Type B pancreatic cell (in vitro differentiated cells): ENCODE results near the gene ADAP1. TPM values are rescaled to one million over a fixed set of nuclear protein-coding genes. Genes with fewer than 3 reads are reported as not detected.
A peak's percentile ranks its signal among the peaks of the same experiment; 100 is the strongest.

Experiments used
- DNase-seq: peaks from one replicate; pipeline ENCODE4 v3.0.0; 2021; ENCODE audit warnings: mixed read lengths; ENCODE audit not compliant: unreplicated experiment; ENCODE audit errors: extremely low spot score
- H3K27ac Mint-ChIP-seq: 2 replicates; pipeline ENCODE4 v1.8.0; 2021; ENCODE audit warnings: mild to moderate bottlenecking, mixed read lengths
- H3K27me3 Mint-ChIP-seq: 2 replicates; pipeline ENCODE4 v1.8.0; 2021; ENCODE audit warnings: mixed read lengths
- H3K36me3 Mint-ChIP-seq: 2 replicates; pipeline ENCODE4 v1.8.0; 2021; ENCODE audit warnings: mixed read lengths
- H3K4me1 Mint-ChIP-seq: one replicate; pipeline ENCODE4 v1.8.0; 2021; ENCODE audit warnings: mixed read lengths; ENCODE audit not compliant: unreplicated experiment
- H3K4me3 Mint-ChIP-seq: 2 replicates; pipeline ENCODE4 v1.8.0; 2021; ENCODE audit warnings: mild to moderate bottlenecking, mixed read lengths
- H3K9me3 Mint-ChIP-seq: 2 replicates; pipeline ENCODE4 v1.8.0; 2021; ENCODE audit warnings: mixed read lengths
- total RNA-seq: library from RNA; stranded (reverse); gene quantifications from 2 replicates; pipeline ENCODE4 v1.2.1, GENCODE V29; 2021; ENCODE audit warnings: low replicate concordance
- TF ChIP-seq, protein P1 (sequence below): fragments of 200-600 bp; sonication (generic); conservative IDR thresholded peaks from 2 replicates; pipeline ENCODE4 v1.5.0; 2021; ENCODE audit warnings: antibody characterized with exemption, mild to moderate bottlenecking

The ADAP1 gene
- total RNA-seq, 1 donor from 2014 or later = 15.7 TPM

DNA sequence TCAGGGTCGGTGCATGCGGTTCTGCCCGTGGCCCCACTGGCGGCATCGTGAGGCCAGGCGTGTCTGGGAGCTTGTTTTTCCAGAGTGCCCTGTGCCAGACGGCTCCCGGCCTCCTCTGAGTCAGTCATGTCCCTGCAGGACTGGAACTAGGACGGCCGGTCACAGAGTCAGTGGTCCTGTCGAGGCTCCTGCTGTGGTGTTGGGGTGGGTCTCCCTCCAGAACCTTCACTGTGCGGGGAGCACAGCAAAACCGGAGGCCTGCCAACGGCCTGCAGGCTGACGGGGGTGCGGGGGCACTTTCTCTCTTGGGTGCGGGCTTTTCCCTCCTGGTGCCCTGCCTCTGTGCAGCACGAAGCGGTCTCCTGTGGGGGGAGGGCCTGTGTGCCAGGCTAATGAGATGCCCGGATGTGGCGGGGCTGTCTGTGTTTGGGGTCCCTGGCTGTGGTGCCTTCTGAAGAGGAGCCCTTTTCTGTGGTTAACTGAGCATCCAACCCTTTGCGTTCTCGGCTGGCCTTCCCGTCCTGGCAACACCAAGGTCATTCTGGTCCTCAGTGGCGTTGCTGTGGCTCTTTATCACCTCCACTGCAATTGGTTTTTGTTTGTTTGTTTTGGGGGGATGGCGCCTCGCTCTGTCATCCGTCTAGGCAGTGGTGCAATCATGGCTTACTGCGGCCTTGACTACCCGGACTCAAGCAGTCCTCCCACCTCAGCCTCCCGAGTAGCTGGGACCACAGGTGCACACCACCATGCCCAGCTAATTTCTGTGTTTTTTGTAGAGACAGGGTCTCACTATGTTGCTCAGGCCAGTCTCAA lies 70.1 kb downstream of the ADAP1 start:
- Mint-ChIP-seq H3K4me1 (peaks cover 12% of the 10 kb centered on the region), H3K4me3 (no peak overlapping the region), H3K27ac (no peak overlapping the region)

DNA sequence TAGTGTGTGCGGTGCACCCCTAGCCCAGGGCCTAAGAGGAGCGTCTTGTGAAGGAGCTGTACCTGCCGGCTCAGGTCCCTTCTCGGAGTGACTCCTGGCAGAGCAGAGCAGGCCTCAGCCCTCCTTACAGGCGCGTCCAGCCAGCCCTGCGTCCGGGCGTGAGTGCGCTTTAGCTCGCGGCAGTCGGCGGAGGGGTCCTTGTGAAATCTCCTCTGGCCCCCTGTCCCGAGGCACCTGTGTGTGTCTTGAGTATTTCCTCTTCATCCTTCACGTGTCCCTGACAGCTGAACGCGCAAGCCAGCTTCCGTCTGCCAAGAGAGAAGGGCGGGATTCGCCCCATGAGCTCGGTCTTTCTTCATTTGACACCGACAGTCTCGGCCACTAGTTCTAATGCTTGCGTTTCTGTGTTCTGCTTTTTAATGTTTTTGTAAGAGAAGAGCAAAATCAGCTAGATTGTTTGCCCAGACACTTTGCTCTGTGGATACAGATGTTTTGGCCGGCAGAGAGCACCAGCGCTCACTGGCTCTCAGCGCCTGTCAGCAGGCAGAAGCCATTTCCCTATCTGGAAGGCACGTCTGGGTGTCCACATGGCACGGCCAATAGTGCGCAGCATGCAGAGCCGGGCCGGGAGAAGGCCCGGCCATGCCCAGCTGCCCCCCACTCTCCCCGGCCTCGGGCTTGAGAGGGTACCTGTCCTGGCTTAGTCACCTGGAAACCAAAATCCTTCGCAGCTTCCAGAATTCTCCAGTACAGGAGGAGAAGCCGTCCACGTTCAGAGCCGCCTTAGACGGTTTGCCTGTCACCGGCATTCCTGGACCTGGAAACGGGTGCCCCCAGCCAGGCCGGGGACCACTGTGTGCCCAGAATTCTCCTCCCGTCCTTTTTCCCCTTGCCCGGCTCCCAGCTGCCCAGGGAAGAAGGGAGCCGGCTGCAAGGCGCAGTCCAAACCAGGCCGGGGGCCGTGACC lies 71.1 kb downstream of the ADAP1 start:
- Mint-ChIP-seq H3K36me3 (peaks cover 8% of the 10 kb centered on the region), H3K27me3 (no peaks in the 10 kb centered on the region), H3K4me1 (peaks cover 17% of the 10 kb centered on the region), H3K27ac (peak overlapping the region; percentile 78), H3K9me3 (no peaks in the 10 kb centered on the region), H3K4me3 (peak overlapping the region; percentile 29)
- TF ChIP-seq, protein P1, sequence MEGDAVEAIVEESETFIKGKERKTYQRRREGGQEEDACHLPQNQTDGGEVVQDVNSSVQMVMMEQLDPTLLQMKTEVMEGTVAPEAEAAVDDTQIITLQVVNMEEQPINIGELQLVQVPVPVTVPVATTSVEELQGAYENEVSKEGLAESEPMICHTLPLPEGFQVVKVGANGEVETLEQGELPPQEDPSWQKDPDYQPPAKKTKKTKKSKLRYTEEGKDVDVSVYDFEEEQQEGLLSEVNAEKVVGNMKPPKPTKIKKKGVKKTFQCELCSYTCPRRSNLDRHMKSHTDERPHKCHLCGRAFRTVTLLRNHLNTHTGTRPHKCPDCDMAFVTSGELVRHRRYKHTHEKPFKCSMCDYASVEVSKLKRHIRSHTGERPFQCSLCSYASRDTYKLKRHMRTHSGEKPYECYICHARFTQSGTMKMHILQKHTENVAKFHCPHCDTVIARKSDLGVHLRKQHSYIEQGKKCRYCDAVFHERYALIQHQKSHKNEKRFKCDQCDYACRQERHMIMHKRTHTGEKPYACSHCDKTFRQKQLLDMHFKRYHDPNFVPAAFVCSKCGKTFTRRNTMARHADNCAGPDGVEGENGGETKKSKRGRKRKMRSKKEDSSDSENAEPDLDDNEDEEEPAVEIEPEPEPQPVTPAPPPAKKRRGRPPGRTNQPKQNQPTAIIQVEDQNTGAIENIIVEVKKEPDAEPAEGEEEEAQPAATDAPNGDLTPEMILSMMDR = no peak
- no peak for DNase-seq

More for the DNA sequence above, 70.1 kb downstream of the ADAP1 start:
- TF ChIP-seq, protein P1 = no peak
- DNase-seq = no peak
- Mint-ChIP-seq H3K27me3 (no peaks in the 10 kb centered on the region), H3K9me3 (no peaks in the 10 kb centered on the region), H3K36me3 (peaks cover 5% of the 10 kb centered on the region)

DNA sequence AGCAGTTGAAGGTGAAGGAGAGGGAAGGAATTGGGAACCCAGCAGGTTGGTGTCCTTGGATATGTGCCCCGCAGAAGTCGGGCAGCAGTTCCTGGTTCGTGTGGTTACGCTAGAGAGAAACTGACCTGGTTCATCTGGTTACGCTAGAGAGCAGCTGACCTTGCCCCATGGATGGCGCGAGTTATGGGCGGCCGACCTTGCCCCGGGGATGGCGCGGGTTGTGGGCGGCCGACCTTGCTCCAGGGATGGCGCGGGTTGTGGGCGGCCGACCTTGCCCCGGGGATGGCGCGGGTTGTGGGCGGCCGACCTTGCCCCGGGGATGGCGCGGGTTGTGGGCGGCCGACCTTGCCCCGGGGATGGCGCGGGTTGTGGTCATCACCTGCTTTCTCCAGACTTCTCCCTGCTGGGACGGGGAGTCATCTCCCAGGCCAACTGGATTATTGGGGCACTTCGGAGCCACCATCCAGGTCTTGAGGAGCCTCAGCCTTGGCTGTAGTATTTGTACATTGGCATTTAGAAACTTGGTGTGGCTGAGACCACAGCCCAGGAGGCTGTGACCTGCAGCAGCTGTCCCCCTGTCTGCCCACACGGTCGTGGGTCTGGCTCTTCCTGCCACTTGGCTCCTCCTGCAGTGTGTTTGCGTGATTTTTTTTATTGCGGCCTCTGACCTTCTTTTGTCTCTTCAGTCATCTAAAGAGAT lies 72.0 kb downstream of the ADAP1 start:
- H3K36me3 Mint-ChIP-seq = peaks cover 8% of the 10 kb centered on the region
- TF ChIP-seq, protein P1 = no peak
- H3K9me3 Mint-ChIP-seq = no peaks in the 10 kb centered on the region
- H3K4me3 Mint-ChIP-seq = no peak overlapping the region
- peak overlapping the region; percentile 78 for H3K27ac Mint-ChIP-seq
- H3K4me1 Mint-ChIP-seq = peaks cover 21% of the 10 kb centered on the region
- no peaks in the 10 kb centered on the region for H3K27me3 Mint-ChIP-seq
- DNase-seq = no peak

DNA sequence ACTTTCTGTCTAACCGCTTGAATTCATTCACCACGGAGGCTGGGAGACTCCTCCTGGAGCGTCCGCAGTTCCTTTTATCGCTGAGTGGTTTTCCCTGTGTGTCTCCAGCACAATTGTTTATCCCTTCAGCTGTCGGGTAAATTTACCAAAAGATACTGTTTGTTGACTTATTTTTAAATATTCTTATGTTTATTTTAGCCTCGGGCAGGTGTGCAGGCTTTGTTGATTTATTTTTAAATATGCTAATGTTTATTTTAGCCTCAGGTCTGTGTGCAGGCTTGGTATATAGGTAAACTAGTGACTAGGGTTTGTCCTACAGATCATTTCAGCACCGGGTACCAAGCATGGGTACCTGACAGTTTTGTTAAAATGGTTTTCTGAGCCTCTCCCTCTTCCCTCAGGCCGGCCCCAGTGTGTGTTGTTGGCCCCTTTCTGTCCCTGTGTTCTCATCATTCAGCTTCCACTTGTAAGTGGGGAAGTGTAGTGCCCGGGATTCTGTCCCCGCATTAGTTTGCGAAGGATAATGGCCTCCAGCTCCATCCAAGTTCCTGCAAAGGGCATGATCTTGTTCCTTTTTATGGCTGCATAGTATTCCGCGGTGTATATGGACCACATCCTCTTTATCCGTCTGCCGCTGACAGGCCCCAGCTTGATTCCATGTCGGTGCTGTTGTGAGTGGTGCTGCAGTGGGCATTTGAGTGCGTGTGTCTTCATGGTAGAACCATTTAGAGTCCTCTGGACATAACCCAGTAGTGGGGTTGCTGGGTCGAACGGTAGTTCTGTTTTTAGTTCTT lies 72.8 kb downstream of the ADAP1 start:
- Mint-ChIP-seq H3K36me3 (peaks cover 8% of the 10 kb centered on the region), H3K27me3 (no peaks in the 10 kb centered on the region), H3K27ac (no peak overlapping the region), H3K9me3 (no peaks in the 10 kb centered on the region), H3K4me3 (no peak overlapping the region), H3K4me1 (peaks cover 21% of the 10 kb centered on the region)
- DNase-seq = no peak
- TF ChIP-seq, protein P1 = no peak

DNA sequence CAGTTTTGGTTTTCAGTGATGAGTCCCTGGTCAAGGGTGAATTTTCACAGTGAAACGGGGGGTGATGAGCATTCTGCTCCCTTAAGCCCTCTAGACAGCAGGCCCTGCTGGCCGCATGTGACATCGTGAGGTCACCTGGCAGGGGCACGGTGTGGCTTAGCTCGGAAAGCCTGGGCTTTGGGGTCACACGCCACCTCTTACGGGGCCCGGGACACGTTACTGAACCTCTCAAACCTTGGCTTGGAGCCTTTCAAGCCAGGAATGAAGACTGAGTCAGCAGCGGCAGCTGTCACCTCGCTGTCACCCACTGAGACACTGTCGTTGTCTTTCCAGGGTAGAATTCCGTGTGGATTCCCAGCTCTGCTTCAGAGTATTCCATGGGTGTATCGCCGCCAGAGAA lies 74.0 kb downstream of the ADAP1 start:
- DNase-seq = no peak
- Mint-ChIP-seq H3K27me3 (no peaks in the 10 kb centered on the region), H3K36me3 (peaks cover 8% of the 10 kb centered on the region), H3K4me1 (peaks cover 21% of the 10 kb centered on the region), H3K27ac (no peak overlapping the region), H3K9me3 (no peaks in the 10 kb centered on the region), H3K4me3 (no peak overlapping the region)
- TF ChIP-seq, protein P1 = no peak
